ENCODE data around the gene RPL14. TPM values are rescaled to one million over a fixed set of nuclear protein-coding genes. Genes with fewer than 3 reads are reported as not detected.

The RPL14 gene
- total and polyA plus RNA-seq, 11 donors = 159 to 1,346 (median 1,044) TPM

Other genes starting within 250 kb of the RPL14 start
- gene EIF1B, start 147.6 kb upstream of the RPL14 start, total RNA-seq = 100 to 1,000 TPM in 7 of 9 donors, 10 to 100 TPM in 2; 64.0 to 357 (median 289) TPM
- gene EIF1B, start 147.6 kb upstream of the RPL14 start, polyA plus RNA-seq = 100 to 1,000 TPM; 170 to 590 TPM
- under 1 TPM; 0.12 to 0.83 (median 0.39) TPM for gene ENTPD3, start 70.2 kb upstream of the RPL14 start, total RNA-seq
- gene ENTPD3, start 70.2 kb upstream of the RPL14 start, polyA plus RNA-seq = under 1 TPM; 0.19 to 0.30 TPM
- 1 to 10 TPM; 2.8 to 8.2 (median 4.8) TPM for gene ZNF619, start 19.8 kb downstream of the RPL14 start, total RNA-seq
- gene ZNF619, start 19.8 kb downstream of the RPL14 start, polyA plus RNA-seq = 1 to 10 TPM; 1.3 to 2.7 TPM
- gene ZNF620, start 48.7 kb downstream of the RPL14 start, total RNA-seq = 1 to 10 TPM; 1.1 to 4.4 (median 2.5) TPM
- gene ZNF620, start 48.7 kb downstream of the RPL14 start, polyA plus RNA-seq = 1 to 10 TPM; 1.1 to 2.5 TPM
- gene ZNF621, start 67.6 kb downstream of the RPL14 start, total RNA-seq = 10 to 100 TPM in 4 of 9 donors, 1 to 10 TPM in 5; 7.6 to 14.3 (median 9.7) TPM
- gene ZNF621, start 67.6 kb downstream of the RPL14 start, polyA plus RNA-seq = 1 to 10 TPM; 7.4 to 7.5 TPM

Measured in heart left ventricle (tissue), 11 donors.